H1 (cell line): ENCODE data around the gene TYK2. TPM values are rescaled to one million over a fixed set of nuclear protein-coding genes. Genes with fewer than 3 reads are reported as not detected.
"Not testable (repeated sequence)": the region's sequence is repeated elsewhere in the genome, so short reads cannot be mapped to it uniquely, and the experiment has no call there.

Experiments used
- CTCF ChIA-PET: fragments of 300-600 bp; sonication (Branson Sonifier 250); formaldehyde crosslinking; loops from one replicate; lab custom pipeline; 2021; ENCODE audit not compliant: partially characterized antibody; lab: Charles Lee
- POLR2A ChIA-PET: fragments of 300-600 bp; sonication (Branson Sonifier 250); formaldehyde crosslinking; loops from one replicate; lab custom pipeline; 2021; ENCODE audit warnings: inconsistent platforms; ENCODE audit not compliant: partially characterized antibody; lab: Charles Lee
- DNase-seq, 2 experiments: peaks; one replicate each; pipeline versions ENCODE4 v3.0.0 to v3.0.0-alpha.2; 2010 to 2022; ENCODE audit warnings: low spot score in 2 of 2, low read depth in 1 of 2, mixed read lengths in 1 of 2
- FAIRE-seq: peaks from 2 replicates; lab custom pipeline; 2011; peaks lifted over from hg19 to GRCh38; lab: Jason Lieb, UNC
- H2AFZ ChIP-seq: 2 replicates; pipeline ENCODE4 v1.8.1; 2012; ENCODE audit warnings: low read length, inconsistent platforms
- H2AK5ac ChIP-seq: 2 replicates; pipeline ENCODE4 v1.6.1; 2013; ENCODE audit warnings: low read depth, low read length
- H2BK120ac ChIP-seq: replicated peaks from 2 replicates; pipeline ENCODE3; 2013; ENCODE audit warnings: low read depth, low read length, inconsistent platforms
- H2BK12ac ChIP-seq: 2 replicates; pipeline ENCODE4 v1.6.1; 2013; ENCODE audit warnings: low read depth, low read length
- H2BK15ac ChIP-seq: 2 replicates; pipeline ENCODE4 v1.6.1; 2013; ENCODE audit warnings: low read length
- H2BK20ac ChIP-seq: 2 replicates; pipeline ENCODE4 v1.6.1; 2013; ENCODE audit warnings: low read length
- H2BK5ac ChIP-seq: 2 replicates; pipeline ENCODE4 v1.6.1; 2013; ENCODE audit warnings: low read depth, low read length
- H3K14ac ChIP-seq: 2 replicates; pipeline ENCODE4 v1.6.1; 2013; ENCODE audit warnings: inconsistent platforms; ENCODE audit not compliant: insufficient read length
- H3K18ac ChIP-seq: 2 replicates; pipeline ENCODE4 v1.6.1; 2013; ENCODE audit warnings: low read length; ENCODE audit errors: extremely low read depth
- H3K23ac ChIP-seq: 2 replicates; pipeline ENCODE4 v1.6.1; 2013; ENCODE audit warnings: inconsistent platforms; ENCODE audit not compliant: insufficient read length
- H3K23me2 ChIP-seq: 2 replicates; pipeline ENCODE4 v1.6.1; 2013; ENCODE audit warnings: low read depth, low read length
- H3K27ac ChIP-seq: 2 replicates; pipeline ENCODE4 v1.6.1; 2011; ENCODE audit warnings: low read depth, low read length, inconsistent platforms
- H3K27me3 ChIP-seq, 4 experiments: replicated peaks in 1 of 4; 1 replicate in 1 of 4; 2 replicates in 3 of 4; pipeline versions ENCODE4 v1.6.1 to v1.8.1; 2011 to 2013; ENCODE audit warnings: low read length in 3 of 4, mild to moderate bottlenecking in 3 of 4, inconsistent platforms in 2 of 4, mixed read lengths in 2 of 4, moderate library complexity in 1 of 4; ENCODE audit not compliant: control insufficient read depth in 3 of 4, insufficient read depth in 3 of 4; ENCODE audit errors: extremely low read depth in 1 of 4
- H3K36me3 ChIP-seq, 4 experiments: 2 replicates each; pipeline versions ENCODE4 v1.6.1 to v1.8.1; 2011 to 2013; ENCODE audit warnings: mild to moderate bottlenecking in 4 of 4, low read length in 3 of 4, moderate library complexity in 2 of 4, control low read depth in 1 of 4, inconsistent platforms in 1 of 4; ENCODE audit not compliant: insufficient read depth in 4 of 4, control insufficient read depth in 2 of 4
- H3K4ac ChIP-seq: replicated peaks from 2 replicates; pipeline ENCODE3; 2013; ENCODE audit warnings: low read length, low read depth, mixed read lengths, inconsistent platforms; ENCODE audit not compliant: insufficient read length
- H3K4me1 ChIP-seq, 4 experiments: replicated peaks in 1 of 4; 1 replicate in 1 of 4; 2 replicates in 3 of 4; pipeline versions ENCODE4 v1.6.1 to v1.8.1; 2011 to 2013; ENCODE audit warnings: low read length in 3 of 4, inconsistent platforms in 2 of 4, mixed read lengths in 1 of 4; ENCODE audit not compliant: insufficient read depth in 4 of 4, control insufficient read depth in 3 of 4
- H3K4me2 ChIP-seq, 2 experiments: 2 replicates each; pipeline versions ENCODE4 v1.6.1 to v1.8.1; 2011 to 2013; ENCODE audit warnings: low read depth in 2 of 2, low read length in 2 of 2, control low read depth in 1 of 2, inconsistent platforms in 1 of 2, mild to moderate bottlenecking in 1 of 2; ENCODE audit not compliant: insufficient read depth in 1 of 2
- H3K4me3 ChIP-seq, 4 experiments: fragments of 200-600, 300-600 bp in 1 of 4; sonication (generic), shearing (Covaris generic), sonication (Bioruptor Twin) in 1 of 4; 2 replicates each; pipeline versions ENCODE4 v1.5.1 to v1.8.1; 2011 to 2016; ENCODE audit warnings: low read length in 4 of 4, low read depth in 3 of 4, control low read depth in 2 of 4, inconsistent platforms in 2 of 4, mild to moderate bottlenecking in 2 of 4, mixed read lengths in 1 of 4, moderate library complexity in 1 of 4; ENCODE audit not compliant: insufficient read depth in 2 of 4; ENCODE audit errors: extremely low read depth in 1 of 4
- H3K56ac ChIP-seq: replicated peaks from 2 replicates; pipeline ENCODE3; 2013; ENCODE audit warnings: low read depth, mild to moderate bottlenecking, mixed read lengths, low read length, inconsistent platforms; ENCODE audit not compliant: insufficient read length
- H3K79me1 ChIP-seq: 2 replicates; pipeline ENCODE4 v1.6.1; 2013; ENCODE audit warnings: low read depth, low read length, control low read depth
- H3K79me2 ChIP-seq, 2 experiments: 2 replicates each; pipeline versions ENCODE4 v1.6.1 to v1.8.1; 2012 to 2013; ENCODE audit warnings: low read length in 2 of 2, mild to moderate bottlenecking in 2 of 2, inconsistent platforms in 1 of 2; ENCODE audit not compliant: insufficient read depth in 2 of 2, control insufficient read depth in 1 of 2
- H3K9ac ChIP-seq, 4 experiments: replicated peaks in 1 of 4; 1 replicate in 1 of 4; 2 replicates in 3 of 4; pipeline versions ENCODE4 v1.6.1 to v1.8.1; 2011 to 2013; ENCODE audit warnings: low read depth in 3 of 4, low read length in 3 of 4, control low read depth in 2 of 4, mild to moderate bottlenecking in 2 of 4, moderate library complexity in 2 of 4, inconsistent platforms in 1 of 4; ENCODE audit errors: extremely low read depth in 1 of 4
- H3K9me3 ChIP-seq, 2 experiments: 2 replicates each; pipeline versions ENCODE4 v1.6.1 to v1.8.1; 2012 to 2013; ENCODE audit warnings: mild to moderate bottlenecking in 2 of 2, moderate library complexity in 2 of 2, control low read depth in 1 of 2, inconsistent platforms in 1 of 2, low read depth in 1 of 2, low read length in 1 of 2, mixed read lengths in 1 of 2; ENCODE audit not compliant: insufficient read depth in 2 of 2
- H4K20me1 ChIP-seq, 2 experiments: replicated peaks in 1 of 2; 2 replicates each; pipeline versions ENCODE3 to v1.8.1; 2011 to 2013; ENCODE audit warnings: inconsistent platforms in 2 of 2, low read length in 2 of 2, mild to moderate bottlenecking in 1 of 2; ENCODE audit not compliant: insufficient read depth in 2 of 2, control insufficient read depth in 1 of 2
- H4K5ac ChIP-seq: 2 replicates; pipeline ENCODE4 v1.6.1; 2013; ENCODE audit warnings: low read length, low read depth, mixed read lengths, inconsistent platforms; ENCODE audit not compliant: insufficient read length
- H4K8ac ChIP-seq: 2 replicates; pipeline ENCODE4 v1.8.0; 2013; ENCODE audit warnings: mild to moderate bottlenecking, moderate library complexity, low read length, inconsistent platforms; ENCODE audit not compliant: insufficient read depth; ENCODE audit errors: extremely low read depth
- H4K91ac ChIP-seq: replicated peaks from 2 replicates; pipeline ENCODE3; 2013; ENCODE audit warnings: low read length, mixed read lengths, inconsistent platforms; ENCODE audit not compliant: insufficient read length
- MAFK ChIP-seq: IDR thresholded peaks from 2 replicates; pipeline ENCODE4 v1.6.1; 2012; ENCODE audit warnings: low read depth, mild to moderate bottlenecking, improper control_type of control experiment, low read length
- NANOG ChIP-seq: IDR thresholded peaks from 2 replicates; pipeline ENCODE4 v1.6.1; 2011; ENCODE audit warnings: low read length, low read depth, mild to moderate bottlenecking, inconsistent platforms; ENCODE audit not compliant: insufficient read depth, poor library complexity, severe bottlenecking
- TAF1 ChIP-seq: IDR thresholded peaks from 2 replicates; pipeline ENCODE4 v1.6.1; 2011; ENCODE audit warnings: mild to moderate bottlenecking, low read depth, low read length
- WGBS, 2 experiments: shearing (Covaris generic) in 1 of 2; methylation state at CpG; one replicate each; pipeline versions ENCODE4 v1.1.6 to v1.1.7; 2013 to 2015; ENCODE audit warnings: low lambda C conversion rate in 2 of 2, mixed read lengths in 2 of 2, inconsistent platforms in 1 of 2, low coverage in 1 of 2, missing lambda C conversion rate in 1 of 2; ENCODE audit not compliant: insufficient replicate concordance in 2 of 2, insufficient coverage in 1 of 2, insufficient read length in 1 of 2; ENCODE audit errors: extremely low coverage in 1 of 2, missing lambda C conversion rate in 1 of 2; 5-methylcytosine and 5-hydroxymethylcytosine counted together
- polyA plus RNA-seq, 7 experiments: library from polyadenylated mRNA; depleted of rRNA in 3 of 7; stranded (reverse) in 5 of 7; unstranded in 2 of 7; fragments of >200 nt in 5 of 7; fragments of 200-250 nt in 2 of 7; gene quantifications; 1 replicate in 5 of 7; 2 replicates in 1 of 7; 4 replicates in 1 of 7; pipeline versions ENCODE4 v1.2.1 to v1.2.3, GENCODE V29; 2011 to 2013; ENCODE audit warnings: missing spikeins in 2 of 7, mixed read lengths in 2 of 7
- total RNA-seq: library from RNA; stranded (reverse); fragmentation: NEBNext Ultra II Directional; extraction: Animal tissue kit (Norgen Biotek cat#: 25700); gene quantifications from 2 replicates; pipeline ENCODE4 v1.2.1, GENCODE V29; 2021

TYK2 gene
- total and polyA plus RNA-seq, 2 of the 8 experiments (the other 6 are each of a cell fraction or from before 2014, with no cell fraction given), result 32.1 to 40.8 TPM

GRCh38 chr19:10338940-10339339 is 41.4 kb downstream of the TYK2 start (continued):
- no peak for TF ChIP-seq NANOG
- TF ChIP-seq MAFK, result no peak
- no peak for TF ChIP-seq TAF1

GRCh38 chr19:10336725-10337124 is 43.6 kb downstream of the TYK2 start:
- not testable (repeated sequence) for H3K36me3 ChIP-seq, H4K91ac ChIP-seq, H2BK5ac ChIP-seq, H4K5ac ChIP-seq, H3K79me1 ChIP-seq, H2BK12ac ChIP-seq, H3K4ac ChIP-seq, H3K4me3 ChIP-seq, H4K20me1 ChIP-seq, H3K27me3 ChIP-seq, H3K23ac ChIP-seq, H3K9ac ChIP-seq, H2AFZ ChIP-seq, H2BK15ac ChIP-seq, H3K27ac ChIP-seq, H3K4me2 ChIP-seq, DNase-seq, H2BK120ac ChIP-seq, H3K18ac ChIP-seq, FAIRE-seq, H2BK20ac ChIP-seq, H3K56ac ChIP-seq, H4K8ac ChIP-seq, H3K14ac ChIP-seq, H3K9me3 ChIP-seq, H2AK5ac ChIP-seq
- Histone ChIP-seq H3K79me2 (peaks cover 5 to 13% of the 10 kb centered on the region in 2 experiments), H3K4me1 (peaks cover 0 to 24% (median 11%) of the 10 kb centered on the region in 4 experiments; a peak in 6 of 7 replicates), H3K23me2 (peaks cover 13% of the 10 kb centered on the region)
- POLR2A ChIA-PET, result interaction anchor here (0.7 to 2.7 kb wide), 4 partner anchors 14 to 230 kb away, joined by 3 to 9 read pairs (median 4); partner anchors contain the start of gene PPAN
- CTCF ChIA-PET, result interaction anchor here (0.6 to 2.9 kb wide), 8 partner anchors 17 to 223 kb away, joined by 3 to 18 read pairs (median 4); partner anchors contain the start of genes ICAM4 and ICAM5
- 90% methylated on average over 6 of the region's 9 CpGs; no CpG with 5 or more reads in 1 of the 2 experiments for WGBS, 2 experiments
